DMS79 (cell line): ENCODE data around the gene MEP1B.
"Not testable (repeated sequence)": the region's sequence is repeated elsewhere in the genome, so short reads cannot be mapped to it uniquely, and the experiment has no call there.

Source experiments
- DNase-seq: peaks from one replicate; lab custom pipeline; 2025; lab: John Stamatoyannopoulos, UW

The MEP1B gene

GRCh38 chr18:32189790-32190189, at the start of gene MEP1B:
MEP1B (plus strand) TSS chr18:32190039; CDS start chr18:32190071, 32 bp downstream.
- no peak for DNase-seq

- no peak for DNase-seq
Measured at GRCh38 chr18:32148185-32148870, 41.5 kb upstream of the MEP1B start.

- no peak for DNase-seq
Measured at GRCh38 chr18:32152705-32153448, 37.0 kb upstream of the MEP1B start.

- no peak for DNase-seq
Measured at GRCh38 chr18:32156855-32157254, 33.0 kb upstream of the MEP1B start.

- no peak for DNase-seq
Measured at GRCh38 chr18:32157580-32157979, 32.3 kb upstream of the MEP1B start.

GRCh38 chr18:32158108-32158624, 31.7 kb upstream of the MEP1B start:
- peak; percentile 88 for DNase-seq

GRCh38 chr18:32158631-32159030, 31.2 kb upstream of the MEP1B start:
- not testable (repeated sequence) for DNase-seq

GRCh38 chr18:32160547-32160946, 29.3 kb upstream of the MEP1B start:
- no peak for DNase-seq

GRCh38 chr18:32167980-32168730, 21.7 kb upstream of the MEP1B start:
- DNase-seq: no peak

- DNase-seq: no peak
Measured at GRCh38 chr18:32173654-32174053, 16.2 kb upstream of the MEP1B start.

GRCh38 chr18:32174719-32175118, 15.1 kb upstream of the MEP1B start:
- no peak for DNase-seq

GRCh38 chr18:32175265-32175664, 14.6 kb upstream of the MEP1B start:
- no peak for DNase-seq

- not testable (repeated sequence) for DNase-seq
Measured at GRCh38 chr18:32176745-32177144, 13.1 kb upstream of the MEP1B start.

GRCh38 chr18:32177530-32177929, 12.3 kb upstream of the MEP1B start:
- DNase-seq: no peak

GRCh38 chr18:32183503-32183902, 6.3 kb upstream of the MEP1B start:
- no peak for DNase-seq

- DNase-seq: no peak
Measured at GRCh38 chr18:32190209-32190608, 370 bp downstream of the MEP1B start.

GRCh38 chr18:32195881-32196815, 6.3 kb downstream of the MEP1B start:
- no peak for DNase-seq

GRCh38 chr18:32200766-32201165, 10.9 kb downstream of the MEP1B start:
- peak; percentile 13 for DNase-seq

GRCh38 chr18:32201948-32202672, 12.3 kb downstream of the MEP1B start:
- DNase-seq: no peak

GRCh38 chr18:32208023-32208422, 18.2 kb downstream of the MEP1B start:
- no peak for DNase-seq

- no peak for DNase-seq
Measured at GRCh38 chr18:32208577-32208976, 18.7 kb downstream of the MEP1B start.
